ENCODE results near the gene UCP2. TPM values are rescaled to one million over a fixed set of nuclear protein-coding genes. Genes with fewer than 3 reads are reported as not detected.

The UCP2 gene
- 108 and 148 TPM in 2 replicates for total RNA-seq
- polyA plus RNA-seq (2012) = 141 TPM

GRCh38 chr11:73982595-73982989, at the start of gene UCP2:
Gene UCP2, minus strand, starts transcription at chr11:73982843. Its CDS starts 4,465 bp downstream, at chr11:73978378.
- DNase-seq (ENCODE audit: low read depth) = peak; percentile 89

GRCh38 chr11:74030723-74031676, 48.4 kb upstream of the UCP2 start:
- no peak for DNase-seq (ENCODE audit: low read depth)

- DNase-seq (ENCODE audit: low read depth) = no peak
Measured at GRCh38 chr11:74025467-74026166, 43.0 kb upstream of the UCP2 start.

- peak; percentile 17 for DNase-seq (ENCODE audit: low read depth)
Measured at GRCh38 chr11:74024261-74025029, 41.8 kb upstream of the UCP2 start.

- DNase-seq (ENCODE audit: low read depth) = no peak
Measured at GRCh38 chr11:74023276-74023675, 40.6 kb upstream of the UCP2 start.

- DNase-seq (ENCODE audit: low read depth) = no peak
Measured at GRCh38 chr11:74022546-74022945, 39.9 kb upstream of the UCP2 start.

- DNase-seq (ENCODE audit: low read depth) = no peak
Measured at GRCh38 chr11:74021998-74022397, 39.4 kb upstream of the UCP2 start.

GRCh38 chr11:74020539-74020938, 37.9 kb upstream of the UCP2 start:
- no peak for DNase-seq (ENCODE audit: low read depth)

- DNase-seq (ENCODE audit: low read depth) = no peak
Measured at GRCh38 chr11:74019860-74020259, 37.2 kb upstream of the UCP2 start.

- DNase-seq (ENCODE audit: low read depth) = peak; percentile 19
Measured at GRCh38 chr11:74019104-74019738, 36.6 kb upstream of the UCP2 start.

GRCh38 chr11:74018331-74019005, 35.8 kb upstream of the UCP2 start:
- DNase-seq (ENCODE audit: low read depth) = peak; percentile 34

GRCh38 chr11:74017631-74018030, 35.0 kb upstream of the UCP2 start:
- no peak for DNase-seq (ENCODE audit: low read depth)

- no peak for DNase-seq (ENCODE audit: low read depth)
Measured at GRCh38 chr11:74015919-74016684, 33.5 kb upstream of the UCP2 start.

- DNase-seq (ENCODE audit: low read depth) = no peak
Measured at GRCh38 chr11:74014880-74015279, 32.2 kb upstream of the UCP2 start.

- no peak for DNase-seq (ENCODE audit: low read depth)
Measured at GRCh38 chr11:74013141-74013540, 30.5 kb upstream of the UCP2 start.

- no peak for DNase-seq (ENCODE audit: low read depth)
Measured at GRCh38 chr11:74012074-74012809, 29.6 kb upstream of the UCP2 start.

- no peak for DNase-seq (ENCODE audit: low read depth)
Measured at GRCh38 chr11:74011360-74012073, 28.9 kb upstream of the UCP2 start.
